HTR-8/SVneo (cell line): ENCODE measurements around the gene MEX3D.

Experiments
- DNase-seq: peaks from one replicate; pipeline ENCODE4 v3.0.0; 2011; ENCODE audit warnings: low spot score, mixed read lengths; ENCODE audit not compliant: insufficient read length
- FAIRE-seq: peaks from 2 replicates; lab custom pipeline; 2011; peaks lifted over from hg19 to GRCh38; lab: Jason Lieb, UNC

MEX3D gene

GRCh38 chr19:1508507-1508856 lies 59.6 kb downstream of the MEX3D start:
- FAIRE-seq, result no peak
- DNase-seq, result no peak

DNA sequence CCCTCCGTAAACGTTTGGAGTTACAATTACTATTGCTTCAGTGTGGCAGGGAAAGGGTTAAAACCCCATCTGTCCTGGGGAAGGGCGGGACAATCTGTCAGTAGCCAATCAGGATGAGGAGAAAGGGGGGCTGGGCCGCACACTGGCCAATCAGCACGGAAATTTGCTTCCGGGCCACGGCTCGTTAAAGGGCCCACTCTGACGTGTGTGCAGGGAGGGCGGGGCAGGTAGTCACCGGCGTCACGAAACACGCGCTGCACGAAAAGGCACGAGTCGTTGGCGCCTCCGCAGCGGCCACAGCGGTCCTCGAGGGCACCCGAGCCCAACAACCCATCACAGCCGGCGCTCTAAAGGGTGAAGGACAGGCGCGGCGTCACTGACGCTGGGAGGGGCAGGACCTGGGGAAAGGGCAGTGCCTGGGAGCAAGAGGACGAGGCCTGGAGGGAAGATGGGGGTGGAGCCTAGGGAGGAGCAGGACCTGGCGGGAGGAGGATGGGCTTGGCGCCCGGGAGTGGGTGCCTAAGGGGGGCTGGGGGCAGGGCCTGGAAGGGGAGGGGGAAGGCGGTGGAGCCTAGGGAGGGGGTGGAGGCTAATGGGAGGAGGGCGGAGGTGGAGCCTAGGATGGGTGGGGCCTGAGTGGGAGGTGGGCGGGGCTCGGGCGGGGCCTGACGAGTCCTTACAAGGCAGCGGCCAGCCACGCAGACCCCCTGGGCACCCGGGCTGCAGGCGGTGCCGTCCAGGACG lies 60.2 kb downstream of the MEX3D start:
- FAIRE-seq, result peak; percentile 94
- DNase-seq, result peak; percentile 96

DNA sequence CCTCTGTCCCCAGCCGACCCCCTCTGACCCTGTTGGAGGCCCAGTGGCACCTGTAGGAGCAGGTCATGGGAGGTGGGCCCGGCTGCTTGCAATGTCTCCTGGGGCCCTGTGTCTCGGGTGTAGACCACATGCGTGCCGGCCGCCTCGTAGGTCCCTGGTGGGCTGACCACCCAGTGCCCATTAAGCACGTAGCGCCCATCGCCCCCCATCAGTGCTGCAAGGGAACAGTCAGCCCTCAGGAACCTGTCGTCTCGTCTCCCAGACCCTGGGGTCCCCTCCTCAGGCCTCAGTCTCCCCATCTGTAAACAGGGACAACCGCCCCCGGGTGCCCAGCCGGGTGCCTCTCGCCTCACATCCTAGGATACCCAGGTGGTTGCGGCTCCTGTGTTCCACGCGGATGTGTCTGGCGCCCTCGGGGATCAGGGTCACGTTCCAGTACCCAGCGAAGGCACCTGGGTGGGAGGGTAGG lies 60.9 kb downstream of the MEX3D start:
- DNase-seq (no peak), FAIRE-seq (no peak)

GRCh38 chr19:1505991-1506881 lies 61.9 kb downstream of the MEX3D start:
- DNase-seq, result no peak
- FAIRE-seq, result no peak

- FAIRE-seq (no peak), DNase-seq (no peak)
Measured at GRCh38 chr19:1505012-1505411, 63.1 kb downstream of the MEX3D start.
